ENCODE results near the gene BBS1.
"Not testable (repeated sequence)": the region's sequence is repeated elsewhere in the genome, so short reads cannot be mapped to it uniquely, and the experiment has no call there.

The BBS1 gene

GRCh38 chr11:66582565-66583147, 72.2 kb downstream of the BBS1 start:
- not testable (repeated sequence) for DNase-seq

Measured in stimulated activated CD4-positive, alpha-beta T cell treated with anti-CD3 and anti-CD28 coated beads, Interleukin-12 subunit alpha, Interleukin-12 subunit beta, amount 100 ng/mL, for 4 hours (primary cell).